GM04504 (cell line): ENCODE measurements around the gene WDR7.

Experiments used
- DNase-seq: peaks from one replicate; pipeline ENCODE4 v3.0.0-alpha.2; 2012; ENCODE audit warnings: low read depth

Gene WDR7

DNA sequence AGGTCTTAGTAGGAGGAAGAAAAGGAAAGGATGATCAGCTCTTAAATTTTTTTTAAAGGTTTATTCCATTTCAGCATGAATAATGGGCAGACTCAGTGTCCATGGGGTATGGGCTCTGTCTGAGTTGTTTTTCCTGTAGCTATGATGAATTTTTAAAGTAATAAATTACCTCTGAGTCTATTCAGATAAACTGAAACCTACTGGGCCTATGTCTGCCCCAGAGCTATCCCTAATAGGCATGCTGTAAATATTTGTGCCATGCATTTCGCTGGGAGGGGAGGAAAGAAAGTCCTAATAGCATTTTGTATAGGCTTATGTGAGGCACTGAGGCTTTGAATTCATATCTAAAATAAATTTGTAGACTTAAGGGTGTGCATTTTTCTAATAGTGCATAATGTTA, 285.3 kb downstream of the WDR7 start:
- no peak for DNase-seq

DNA sequence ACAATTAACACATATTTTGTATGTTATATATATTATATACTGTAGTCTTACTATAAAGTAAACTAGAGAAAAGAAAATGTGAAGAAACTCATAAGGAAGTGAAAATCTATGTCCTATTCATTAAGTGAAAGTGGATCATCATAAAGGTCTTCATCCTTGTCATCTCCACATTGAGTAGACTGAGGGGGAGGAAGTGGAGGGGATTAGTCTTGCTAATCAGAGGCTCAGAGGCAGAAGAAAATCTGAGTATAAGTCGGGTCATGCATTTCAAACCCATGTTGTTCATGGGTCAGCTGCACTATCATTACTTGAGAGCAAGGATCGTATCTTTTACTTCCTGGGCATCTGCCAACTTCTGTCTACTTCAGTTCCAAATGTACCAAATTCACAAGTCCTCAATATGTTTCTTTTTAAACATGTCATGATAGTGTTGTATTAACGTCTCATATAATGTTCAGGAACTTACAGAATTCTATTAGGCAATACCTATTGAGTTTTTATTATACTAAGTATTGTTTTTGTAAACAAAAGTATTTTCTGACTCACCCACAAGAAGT, 286.8 kb downstream of the WDR7 start:
- DNase-seq: no peak

DNA sequence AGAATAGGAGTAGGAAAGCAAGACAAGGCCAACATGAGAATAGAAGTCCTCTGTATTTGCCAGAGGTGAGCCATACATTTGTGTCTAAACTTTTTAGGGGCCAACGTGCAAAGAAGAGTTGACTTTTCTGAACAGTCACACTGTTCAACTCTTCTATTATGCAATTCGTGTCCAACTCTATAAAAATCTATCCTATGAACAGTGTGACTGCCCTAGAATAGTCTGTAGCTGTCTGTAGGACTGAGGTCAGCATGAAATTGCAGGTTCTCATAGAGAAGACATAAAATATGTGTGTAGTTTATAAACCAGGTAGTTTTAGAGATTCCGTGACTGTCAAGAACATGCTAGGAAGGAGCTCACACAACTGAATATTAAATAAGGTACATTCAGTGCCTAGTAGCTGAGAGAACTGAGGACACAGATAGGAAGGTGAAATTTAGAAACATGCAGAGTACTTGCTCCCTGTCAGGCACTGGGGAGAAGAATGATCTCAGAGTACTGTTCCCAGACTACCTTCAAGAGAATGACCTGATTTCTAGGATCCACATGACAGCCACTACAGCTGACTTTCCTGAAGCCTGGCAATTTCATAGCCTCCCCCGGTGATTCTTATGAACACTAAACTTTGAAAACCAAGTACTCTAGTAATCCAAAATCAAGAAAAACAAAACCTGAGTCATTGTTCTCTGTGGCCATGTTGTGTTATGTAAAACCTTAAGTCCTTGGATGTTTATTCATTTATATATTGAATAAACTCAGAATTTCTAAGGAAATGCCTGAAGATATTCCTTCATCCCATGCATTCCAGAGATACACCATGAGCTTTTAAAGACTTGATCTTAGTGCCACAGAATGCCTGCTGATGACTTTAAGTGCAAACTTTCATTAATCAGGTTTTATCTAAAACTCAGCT, 294.3 kb downstream of the WDR7 start:
- DNase-seq: no peak

DNA sequence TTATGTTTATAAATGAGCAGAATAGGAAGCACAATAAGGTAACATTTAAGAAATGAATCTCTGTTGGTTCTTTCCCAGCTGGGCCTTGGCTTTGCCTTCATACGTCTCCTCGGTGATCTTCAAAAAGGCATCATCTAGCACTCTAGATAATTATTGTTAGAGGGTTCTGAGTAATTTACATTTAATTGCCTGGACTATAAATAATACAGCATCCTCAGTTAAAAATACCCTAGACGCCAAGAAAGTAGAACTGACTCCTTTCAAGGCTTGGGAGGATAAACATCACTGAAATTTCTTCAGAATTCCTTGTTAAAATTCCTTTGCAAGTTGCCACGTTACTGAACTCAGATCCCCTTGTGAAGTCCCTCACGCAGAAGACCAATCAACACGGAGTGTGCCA, 296.1 kb downstream of the WDR7 start:
- no peak for DNase-seq

DNA sequence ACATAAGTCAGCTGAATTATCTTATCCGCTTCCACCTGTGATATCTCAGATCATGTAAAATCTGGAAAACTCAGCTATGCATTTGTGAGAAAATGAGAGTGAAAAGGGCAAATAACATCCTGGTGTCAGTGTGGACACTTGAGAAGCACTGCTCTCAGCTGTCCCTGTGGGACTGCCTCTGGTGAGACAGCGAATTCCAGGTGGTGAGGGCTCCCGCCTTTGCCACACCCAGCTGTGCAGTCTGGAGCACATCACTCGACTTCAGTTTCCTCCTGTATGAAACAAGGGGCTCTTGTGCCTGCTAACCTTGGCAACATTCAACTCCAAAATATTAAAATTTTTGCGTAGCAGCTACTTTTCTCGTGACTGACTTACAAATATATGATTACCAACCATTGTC, 300.9 kb downstream of the WDR7 start:
- DNase-seq: no peak

GRCh38 chr18:56953428-56954198, 302.5 kb downstream of the WDR7 start:
- DNase-seq: no peak

- no peak for DNase-seq
These were observed 304.3 kb downstream of the WDR7 start for GRCh38 chr18:56955490-56955889.

GRCh38 chr18:56959120-56959519, 308.0 kb downstream of the WDR7 start:
- no peak for DNase-seq

DNA sequence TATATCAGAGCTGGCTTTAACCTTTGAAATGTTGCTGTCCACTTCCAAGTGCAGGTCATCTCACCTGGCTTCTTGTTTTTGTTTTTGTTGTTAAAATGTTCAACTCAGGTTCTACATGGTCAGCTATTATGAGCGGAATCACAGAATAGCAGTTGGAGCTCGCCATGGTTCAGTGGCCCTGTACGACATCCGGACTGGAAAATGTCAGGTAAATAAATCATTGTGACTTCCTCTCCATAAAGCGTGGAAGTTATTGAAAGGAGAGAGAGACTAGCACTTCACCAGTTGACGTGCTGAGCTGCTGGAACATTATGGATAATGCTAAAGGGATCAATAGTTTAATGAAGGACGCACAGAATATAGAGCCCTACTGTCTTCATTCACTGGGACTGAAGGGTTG, 311.2 kb downstream of the WDR7 start:
- no peak for DNase-seq

- DNase-seq: no peak
These were observed 315.9 kb downstream of the WDR7 start for GRCh38 chr18:56967035-56967434.

- DNase-seq: no peak
These were observed 322.3 kb downstream of the WDR7 start for GRCh38 chr18:56973487-56973886.

DNA sequence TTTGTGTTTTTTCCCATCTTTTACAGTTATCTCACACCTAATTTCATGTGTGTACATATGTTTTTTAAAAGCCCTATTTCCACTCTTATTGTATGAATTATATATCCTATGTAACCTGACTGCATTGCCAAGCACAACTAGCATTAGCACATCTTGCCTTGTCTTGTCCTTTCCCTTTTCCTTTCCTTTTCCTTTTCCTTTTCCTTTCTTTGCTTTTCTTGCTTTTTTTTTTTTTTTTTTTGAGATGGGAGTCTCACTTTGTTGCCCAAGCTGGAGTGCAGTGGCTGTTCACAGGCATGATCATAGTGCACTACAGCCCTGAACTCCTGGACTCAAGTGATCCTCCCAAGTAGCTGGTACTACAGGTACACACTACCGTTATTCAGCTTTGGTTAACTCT, 323.0 kb downstream of the WDR7 start:
- no peak for DNase-seq

GRCh38 chr18:56975276-56975675, 324.1 kb downstream of the WDR7 start:
- no peak for DNase-seq

DNA sequence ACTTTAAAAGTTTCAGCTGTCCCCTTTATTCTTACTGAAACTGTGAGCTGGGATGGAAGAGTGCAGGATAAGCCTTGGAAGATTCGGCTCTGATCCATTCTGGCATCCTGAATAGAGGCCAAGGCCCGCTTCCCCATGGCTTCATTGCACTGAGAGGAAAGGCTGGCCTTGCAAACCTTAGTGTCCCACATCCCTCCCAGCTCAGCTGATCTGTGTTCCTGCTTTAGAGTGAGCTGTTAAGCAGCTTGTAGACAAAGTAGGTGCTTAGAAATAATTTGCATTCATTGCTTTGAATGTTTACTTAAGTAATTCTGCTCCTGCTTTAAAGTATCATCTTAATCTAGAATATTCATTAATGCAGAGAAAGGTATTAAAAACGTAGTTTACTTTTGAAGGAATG, 326.1 kb downstream of the WDR7 start:
- no peak for DNase-seq

DNA sequence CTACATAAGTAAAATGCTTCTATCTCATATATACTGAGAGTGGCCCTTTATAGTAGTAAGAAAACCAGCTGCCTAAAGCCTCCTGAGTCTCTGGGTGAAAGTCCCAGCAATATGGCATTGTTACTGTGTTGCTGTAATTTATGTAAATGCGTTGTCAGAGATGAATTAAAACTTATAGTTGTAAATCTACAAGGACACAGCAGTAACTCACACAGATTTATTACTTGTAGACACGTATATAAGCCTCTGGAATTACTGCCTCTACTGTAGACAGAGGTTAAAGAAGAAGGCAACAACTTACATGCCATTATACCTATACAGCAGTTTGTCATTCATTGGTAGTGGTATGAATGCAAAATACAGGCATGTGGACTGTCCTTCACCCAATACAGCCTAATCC, 326.6 kb downstream of the WDR7 start:
- DNase-seq: no peak

DNA sequence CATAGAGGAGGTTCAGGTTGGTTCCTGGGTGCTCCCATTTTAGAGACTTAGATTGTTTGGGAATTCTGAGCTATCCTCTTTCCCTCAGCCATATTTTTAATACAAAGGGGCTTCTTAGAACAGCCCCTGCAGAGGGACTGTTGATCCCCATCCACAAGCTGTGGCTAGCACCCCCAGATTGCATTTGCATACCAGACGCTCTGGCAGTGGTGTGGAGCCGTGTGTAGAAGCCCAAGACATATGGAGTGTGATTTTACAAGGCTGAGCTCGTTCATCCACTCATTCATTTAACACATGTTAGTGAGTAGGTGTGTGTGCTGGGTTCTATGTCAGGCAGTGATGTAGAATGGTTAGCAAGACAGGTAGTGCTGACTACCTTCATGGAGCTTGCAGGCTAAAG, 329.0 kb downstream of the WDR7 start:
- no peak for DNase-seq

- DNase-seq: no peak
These were observed 331.6 kb downstream of the WDR7 start for GRCh38 chr18:56982766-56983165.

- DNase-seq: no peak
These were observed 332.3 kb downstream of the WDR7 start for GRCh38 chr18:56983275-56983992.

GRCh38 chr18:56984731-56985130, 333.6 kb downstream of the WDR7 start:
- DNase-seq: no peak

DNA sequence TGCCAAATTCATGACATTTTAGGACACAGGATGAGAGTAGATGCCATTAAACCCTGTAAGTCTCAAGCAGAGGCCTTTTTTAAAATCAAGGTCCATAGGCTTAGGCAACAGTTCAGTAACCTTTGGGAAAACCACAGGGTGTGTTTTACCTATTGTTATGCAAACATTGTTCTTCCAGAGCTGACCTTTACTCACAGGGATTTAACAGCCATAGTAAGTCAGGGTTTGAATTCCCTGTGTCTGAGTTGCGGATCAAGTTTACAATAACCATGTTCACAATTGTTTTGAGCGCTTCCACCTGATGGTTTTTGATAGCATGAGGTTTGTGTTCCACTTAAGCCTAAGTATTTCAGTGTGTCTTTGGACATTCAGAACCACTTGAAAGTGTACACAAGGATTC, 335.7 kb downstream of the WDR7 start:
- DNase-seq: no peak

GRCh38 chr18:56987236-56987635, 336.1 kb downstream of the WDR7 start:
- no peak for DNase-seq

- no peak for DNase-seq
These were observed 336.9 kb downstream of the WDR7 start for GRCh38 chr18:56988022-56988421.
